Pancreas (tissue), 10 donors: ENCODE measurements around the gene TSC22D1. TPM values are rescaled to one million over a fixed set of nuclear protein-coding genes. Genes with fewer than 3 reads are reported as not detected.
A peak's percentile ranks its signal among the peaks of the same experiment; 100 is the strongest.
"Not testable (repeated sequence)": the region's sequence is repeated elsewhere in the genome, so short reads cannot be mapped to it uniquely, and the experiment has no call there.

Experiments
- ATAC-seq, 4 donors: fragments of 200-7000 bp; cut with Tn5 transposase; one replicate each; pipeline versions ENCODE4 v1.8.0 to v1.9.1; 2020; ENCODE audit warnings: mild to moderate bottlenecking in 4 of 4, moderate library complexity in 4 of 4
- DNase-seq, 6 donors: peaks; one replicate each; pipeline ENCODE4 v3.0.0-alpha.2; 2020
- FAIRE-seq: peaks from 2 replicates; lab custom pipeline; 2012; peaks lifted over from hg19 to GRCh38; lab: Jason Lieb, UNC
- H3K27ac ChIP-seq, 4 donors: fragments of 200-600 bp; sonication (generic); 1 replicate in 3 of 4; 2 replicates in 1 of 4; pipeline versions ENCODE4 v1.5.0 to v1.8.0; 2020
- H3K27me3 ChIP-seq, 4 donors: fragments of 200-600 bp; one replicate each; pipeline ENCODE4 v1.8.0; 2021
- H3K36me3 ChIP-seq, 3 donors: fragments of 200-600 bp; sonication (generic) in 1 of 3; one replicate each; pipeline versions ENCODE4 v1.5.0 to v1.8.0; 2020 to 2021
- H3K4me1 ChIP-seq, 3 donors: fragments of 200-600 bp; one replicate each; pipeline ENCODE4 v1.8.0; 2021
- H3K4me3 ChIP-seq, 4 donors: fragments of 200-600 bp; sonication (generic) in 2 of 4; one replicate each; pipeline versions ENCODE4 v1.5.0 to v1.8.0; 2020 to 2021
- H3K9me3 ChIP-seq, 4 donors: fragments of 200-600 bp; one replicate each; pipeline ENCODE4 v1.8.0; 2021
- WGBS, 2 donors: extraction: QIAGEN DNeasy Blood & Tissue Kit; methylation state at CpG; one replicate each; pipeline ENCODE4 v1.1.7; 2013; 5-methylcytosine and 5-hydroxymethylcytosine counted together
- intact Hi-C, 3 donors: fragments of 100-400 bp; cut with DNase I; formaldehyde crosslinking; loops; one replicate each; pipeline versions ENCODE4 v1.11.1 to v1.14.2; 2022
- polyA plus RNA-seq, 2 donors: library from polyadenylated mRNA; stranded (reverse); fragments of 200-250 nt; gene quantifications; one replicate each; pipeline ENCODE4 v1.2.3, GENCODE V29; 2013
- total RNA-seq, 6 donors: library from RNA; stranded (reverse); fragmentation: NEBNext Ultra II Directional in 4 of 6; extraction: Animal tissue kit (Norgen Biotek cat#: 25700) in 4 of 6; gene quantifications; one replicate each; pipeline versions ENCODE4 v1.2.1 to v1.2.4, GENCODE V29; 2021 to 2023
- TF ChIP-seq, protein P1 (sequence below), 4 donors: fragments of 200-600 bp; sonication (generic) in 3 of 4; IDR thresholded peaks; one replicate each; pipeline versions ENCODE4 v1.5.0 to v1.8.0; 2021; ENCODE audit warnings: antibody characterized with exemption in 4 of 4
- donor health status: healthy with polysubstance abuse.
- donor health status: DM: no; HTN: no; CAD: no; lungs with moderate emphysema.
- donor health status: DM: no; HTN: no; CAD: no.
- donor health status: control.
- donor health status: control.
- donor health status: Bipolar disorder and iron deficiency.
- donor health status: DM: yes; HTN: yes; CAD: no.
- donor health status: DM: no; HTN: no; CAD: no.
- donor health status: DM: no; HTN: no; CAD: no.
- donor health status: DM: yes; HTN: yes; CAD: no.

Gene TSC22D1
- total and polyA plus RNA-seq, 8 donors, result 16.8 to 49.9 (median 30.2) TPM

DNA sequence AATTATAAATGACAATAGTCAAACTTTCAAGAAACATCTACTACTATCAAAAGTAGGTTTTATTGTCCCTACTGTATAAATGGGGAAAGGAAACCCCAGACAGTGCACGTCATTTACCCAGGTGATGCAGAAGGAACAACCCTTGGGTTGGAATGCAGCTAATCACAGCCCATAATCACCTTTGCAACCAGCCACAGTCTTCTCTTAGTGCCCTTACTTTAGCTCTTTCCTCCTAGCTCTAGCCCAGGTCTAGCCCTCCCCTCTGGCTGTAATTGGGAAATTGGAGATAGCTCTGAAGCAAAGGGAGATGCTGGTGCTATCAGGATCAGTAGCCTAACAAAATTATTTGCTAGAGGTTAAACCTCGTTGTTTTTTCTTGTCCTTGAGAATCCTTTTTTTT lies 25.5 kb upstream of the TSC22D1 start:
- no peak overlapping the region for H3K27ac ChIP-seq
- no peak for DNase-seq
- H3K9me3 ChIP-seq, result no peaks in the 10 kb centered on the region
- FAIRE-seq, result no peak
- H3K4me3 ChIP-seq, result no peak overlapping the region
- 40 to 42% methylated on average over 2 of the region's 2 CpGs for WGBS, 2 donors
- TF ChIP-seq, protein P1, sequence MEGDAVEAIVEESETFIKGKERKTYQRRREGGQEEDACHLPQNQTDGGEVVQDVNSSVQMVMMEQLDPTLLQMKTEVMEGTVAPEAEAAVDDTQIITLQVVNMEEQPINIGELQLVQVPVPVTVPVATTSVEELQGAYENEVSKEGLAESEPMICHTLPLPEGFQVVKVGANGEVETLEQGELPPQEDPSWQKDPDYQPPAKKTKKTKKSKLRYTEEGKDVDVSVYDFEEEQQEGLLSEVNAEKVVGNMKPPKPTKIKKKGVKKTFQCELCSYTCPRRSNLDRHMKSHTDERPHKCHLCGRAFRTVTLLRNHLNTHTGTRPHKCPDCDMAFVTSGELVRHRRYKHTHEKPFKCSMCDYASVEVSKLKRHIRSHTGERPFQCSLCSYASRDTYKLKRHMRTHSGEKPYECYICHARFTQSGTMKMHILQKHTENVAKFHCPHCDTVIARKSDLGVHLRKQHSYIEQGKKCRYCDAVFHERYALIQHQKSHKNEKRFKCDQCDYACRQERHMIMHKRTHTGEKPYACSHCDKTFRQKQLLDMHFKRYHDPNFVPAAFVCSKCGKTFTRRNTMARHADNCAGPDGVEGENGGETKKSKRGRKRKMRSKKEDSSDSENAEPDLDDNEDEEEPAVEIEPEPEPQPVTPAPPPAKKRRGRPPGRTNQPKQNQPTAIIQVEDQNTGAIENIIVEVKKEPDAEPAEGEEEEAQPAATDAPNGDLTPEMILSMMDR (IDR thresholded peaks at IDR 0.05), result no peak
- ATAC-seq, result no peak
- H3K4me1 ChIP-seq, result no peaks in the 10 kb centered on the region
- no peaks in the 10 kb centered on the region for H3K27me3 ChIP-seq
- intact Hi-C loops, result no loop called here
- no peaks in the 10 kb centered on the region for H3K36me3 ChIP-seq

DNA sequence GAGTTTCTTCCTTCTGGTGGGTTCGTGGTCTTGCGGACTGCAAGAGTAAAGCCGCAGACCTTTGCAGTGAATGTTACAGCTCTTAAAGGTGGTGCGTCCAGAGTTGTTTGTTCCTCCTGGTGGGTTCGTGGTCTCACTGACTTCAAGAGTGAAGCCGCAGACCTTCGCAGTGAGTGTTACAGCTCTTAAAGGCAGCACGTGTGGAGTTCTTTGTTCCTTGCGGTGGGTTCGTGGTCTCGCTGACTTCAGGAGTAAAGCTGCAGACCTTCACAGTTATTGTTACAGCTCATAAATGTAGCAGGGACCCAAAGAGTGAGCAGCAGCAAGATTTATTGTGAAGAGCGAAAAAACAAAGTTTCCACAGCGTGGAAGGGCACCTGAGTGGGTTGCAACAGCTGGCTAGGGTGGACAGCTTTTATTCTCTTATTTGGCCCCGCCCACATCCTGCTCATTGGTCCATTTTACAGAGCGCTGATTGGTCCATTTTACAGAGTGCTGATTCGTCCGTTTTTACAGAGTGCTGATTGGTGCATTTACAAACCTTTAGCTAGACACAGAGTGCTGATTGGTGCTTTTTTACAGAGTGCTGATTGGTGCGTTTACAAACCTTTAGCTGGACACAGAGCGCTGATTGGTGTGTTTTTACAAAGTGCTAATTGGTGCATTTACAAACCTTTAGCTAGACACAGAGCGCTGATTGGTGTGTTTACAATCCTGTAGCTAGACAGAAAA lies 17.9 kb upstream of the TSC22D1 start:
- intact Hi-C loops, DNase-seq, H3K36me3 ChIP-seq, H3K27ac ChIP-seq, H3K9me3 ChIP-seq, H3K4me1 ChIP-seq, H3K27me3 ChIP-seq, H3K4me3 ChIP-seq, ATAC-seq, FAIRE-seq: not testable (repeated sequence)
- 90 to 94% methylated on average over 20 of the region's 20 CpGs for WGBS, 2 donors

DNA sequence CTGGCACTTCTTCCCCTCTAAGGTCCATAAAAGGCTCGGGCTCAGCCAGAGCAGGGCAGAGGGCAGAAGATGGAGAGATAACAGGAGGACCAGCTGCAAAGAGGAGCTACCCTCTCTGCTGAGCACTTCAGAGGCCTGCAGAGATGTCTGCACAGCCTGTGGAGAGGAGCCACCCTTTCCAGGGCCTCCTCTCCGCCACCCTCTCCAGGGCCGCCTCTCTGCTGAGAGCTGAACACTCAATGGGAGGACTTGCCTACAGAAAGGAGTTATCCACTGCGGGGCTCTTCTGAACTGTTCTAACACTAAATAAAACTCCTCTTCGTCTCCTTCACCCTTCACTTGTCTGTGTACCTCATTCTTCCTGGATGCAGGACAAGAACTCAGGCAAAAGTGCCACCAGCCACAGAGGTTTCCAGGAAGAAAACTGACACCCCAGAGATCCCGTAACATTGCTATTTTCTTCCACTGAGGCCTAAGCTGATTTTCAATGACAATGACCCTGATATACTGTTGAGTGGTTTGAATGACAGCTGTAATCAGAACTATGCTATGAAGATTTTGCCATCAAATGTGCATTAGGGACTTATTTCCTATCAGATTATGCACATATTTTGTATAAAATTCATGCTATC lies 16.2 kb upstream of the TSC22D1 start:
- DNase-seq, result no peak
- intact Hi-C loops, result no loop called here
- no peak overlapping the region for H3K4me3 ChIP-seq
- WGBS, 2 donors, result 91 to 99% methylated on average over 6 of the region's 6 CpGs
- no peaks in the 10 kb centered on the region for H3K4me1 ChIP-seq
- TF ChIP-seq, protein P1 (IDR thresholded peaks at IDR 0.05), result no peak
- no peaks in the 10 kb centered on the region for H3K36me3 ChIP-seq
- FAIRE-seq, result no peak
- H3K9me3 ChIP-seq, result no peaks in the 10 kb centered on the region
- H3K27me3 ChIP-seq, result no peaks in the 10 kb centered on the region
- H3K27ac ChIP-seq, result no peak overlapping the region
- no peak for ATAC-seq

DNA sequence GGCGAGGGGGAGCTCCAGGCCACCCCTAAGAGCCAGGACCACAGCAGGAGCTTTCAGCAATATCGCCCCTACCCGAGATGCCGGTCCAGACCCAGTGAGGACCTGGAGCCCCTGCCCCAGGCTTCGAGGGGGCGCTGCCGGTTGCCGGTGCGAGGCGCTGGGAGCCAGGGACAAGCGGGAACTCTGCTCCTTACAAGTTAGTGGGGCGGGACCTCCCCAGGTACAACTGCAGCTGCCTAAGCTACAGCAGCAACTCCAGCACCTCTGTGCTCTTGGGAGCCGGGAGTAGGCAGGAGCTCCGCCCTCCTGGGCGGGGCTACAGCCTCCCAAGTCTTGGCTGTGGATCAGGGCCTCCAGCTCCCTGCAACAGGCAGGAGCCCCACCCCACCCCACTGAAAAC lies 15.2 kb upstream of the TSC22D1 start:
- TF ChIP-seq, protein P1 (IDR thresholded peaks at IDR 0.05), result no peak
- ATAC-seq, result peak in 1 of 4 donors; percentile 21
- FAIRE-seq, result no peak
- peak in 1 of 6 donors; percentile 54 for DNase-seq
- intact Hi-C loops, result no loop called here
- no peaks in the 10 kb centered on the region for H3K9me3 ChIP-seq
- H3K4me3 ChIP-seq, result no peak overlapping the region
- H3K4me1 ChIP-seq, result no peaks in the 10 kb centered on the region
- H3K36me3 ChIP-seq, result no peaks in the 10 kb centered on the region
- no peaks in the 10 kb centered on the region for H3K27me3 ChIP-seq
- H3K27ac ChIP-seq, result no peak overlapping the region
- WGBS, 2 donors, result 82 to 85% methylated on average over 15 of the region's 15 CpGs

DNA sequence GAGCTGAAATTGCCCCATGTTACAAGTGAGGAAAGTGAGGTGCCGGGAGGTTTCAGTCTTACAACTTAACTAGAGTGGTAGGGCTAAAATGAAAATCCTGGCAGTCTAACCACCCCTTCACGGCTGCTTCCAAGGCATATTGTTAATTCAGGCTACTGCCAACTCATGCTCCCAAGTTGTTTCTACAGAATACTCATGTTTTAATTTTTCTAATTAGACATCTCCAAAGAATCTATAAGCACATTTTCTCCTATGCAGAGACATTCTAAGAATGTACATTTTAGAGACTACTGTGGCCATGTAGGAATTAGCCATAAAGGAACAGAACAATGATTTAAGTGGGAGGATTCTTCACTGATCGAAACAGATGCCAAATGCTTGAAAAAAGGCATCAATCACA lies 7.0 kb upstream of the TSC22D1 start:
- peaks cover 0 to 5% (median 0%) of the 10 kb centered on the region in 3 donors for H3K4me1 ChIP-seq
- TF ChIP-seq, protein P1 (IDR thresholded peaks at IDR 0.05), result no peak

More for the DNA sequence above, 7.0 kb upstream of the TSC22D1 start:
- Histone ChIP-seq H3K4me3 (no peak overlapping the region), H3K27ac (no peak overlapping the region), H3K27me3 (no peaks in the 10 kb centered on the region), H3K9me3 (no peaks in the 10 kb centered on the region), H3K36me3 (no peaks in the 10 kb centered on the region)
- intact Hi-C loops, result no loop called here
- FAIRE-seq, result no peak
- no peak for ATAC-seq
- DNase-seq, result no peak
- WGBS, 2 donors, result 82 to 88% methylated on average over 3 of the region's 3 CpGs
